Measurements from ENCODE around the gene SIKE1. TPM values are rescaled to one million over a fixed set of nuclear protein-coding genes. Genes with fewer than 3 reads are reported as not detected.
"Not testable (repeated sequence)": the region's sequence is repeated elsewhere in the genome, so short reads cannot be mapped to it uniquely, and the experiment has no call there.

The SIKE1 gene
- total RNA-seq = 26.7 and 43.4 TPM in 2 replicates
- 25.3 TPM for polyA plus RNA-seq (2012)

DNA sequence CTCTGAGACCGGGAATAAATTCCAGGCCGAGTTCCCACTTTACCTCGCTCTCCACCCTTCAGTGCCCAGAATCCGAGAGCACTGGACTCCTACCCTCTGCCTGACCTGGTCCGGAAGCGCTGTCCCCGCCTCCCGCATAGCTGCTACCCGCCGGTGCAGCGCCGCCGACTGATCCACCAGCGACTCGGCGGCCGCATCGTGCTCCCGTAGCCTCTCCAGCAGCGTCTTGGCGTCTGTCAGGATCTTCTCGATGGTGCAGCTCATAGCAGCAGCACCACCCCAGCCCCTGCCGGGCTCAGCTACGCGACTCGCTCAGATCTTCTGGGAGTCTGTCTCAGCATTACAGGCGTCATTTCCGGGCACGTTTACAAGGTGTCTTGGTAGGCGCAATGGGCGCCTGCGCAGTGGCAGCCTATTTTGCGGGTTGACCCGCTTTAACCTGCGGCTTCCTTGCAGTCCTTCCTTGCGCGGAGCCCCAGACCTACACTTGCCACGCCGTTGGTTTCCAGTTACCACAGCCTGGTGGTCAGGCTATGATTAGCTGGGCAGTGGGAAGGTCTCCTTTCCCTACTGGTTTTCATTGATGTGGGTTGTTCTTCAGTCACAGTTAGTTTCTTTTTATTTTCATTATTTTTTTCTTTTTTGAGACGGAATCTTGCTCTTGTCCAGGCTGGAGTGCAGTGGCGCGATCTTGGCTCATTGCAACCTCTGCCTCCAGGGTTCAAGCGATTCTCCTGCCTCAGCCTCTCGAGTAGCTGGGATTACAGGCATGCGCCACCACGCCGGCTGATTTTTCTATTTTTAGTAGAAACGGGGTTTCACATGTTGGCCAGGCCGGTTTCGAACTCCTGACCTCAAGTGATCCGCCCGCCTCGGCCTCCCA lies at the start of gene SIKE1:
Gene SIKE1 (minus strand): TSS at position 342 of the 883 bp plus-strand sequence. CDS start 78 bp downstream, at position 264.
- DNase-seq (ENCODE audit: low read depth) = peak; percentile 98

DNA sequence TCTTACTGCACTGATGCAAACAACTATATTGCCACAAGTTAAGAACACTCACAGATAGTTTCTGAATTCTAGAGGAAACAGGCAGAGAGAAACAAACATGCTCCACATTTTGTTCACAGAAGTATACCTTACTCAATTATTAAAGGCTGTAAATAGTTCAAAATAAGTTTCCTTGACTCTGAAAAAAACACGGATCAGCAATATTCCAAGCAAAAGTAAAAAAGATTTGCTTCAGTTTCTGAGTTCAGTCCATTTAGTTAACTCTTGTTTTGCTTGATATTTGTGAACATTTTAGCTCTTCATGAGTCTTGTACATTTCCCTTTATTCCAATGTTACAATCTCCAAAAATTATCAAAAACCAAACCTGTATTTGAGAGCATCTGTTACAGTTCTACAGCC lies 49.6 kb upstream of the SIKE1 start:
- not testable (repeated sequence) for DNase-seq (ENCODE audit: low read depth)

DNA sequence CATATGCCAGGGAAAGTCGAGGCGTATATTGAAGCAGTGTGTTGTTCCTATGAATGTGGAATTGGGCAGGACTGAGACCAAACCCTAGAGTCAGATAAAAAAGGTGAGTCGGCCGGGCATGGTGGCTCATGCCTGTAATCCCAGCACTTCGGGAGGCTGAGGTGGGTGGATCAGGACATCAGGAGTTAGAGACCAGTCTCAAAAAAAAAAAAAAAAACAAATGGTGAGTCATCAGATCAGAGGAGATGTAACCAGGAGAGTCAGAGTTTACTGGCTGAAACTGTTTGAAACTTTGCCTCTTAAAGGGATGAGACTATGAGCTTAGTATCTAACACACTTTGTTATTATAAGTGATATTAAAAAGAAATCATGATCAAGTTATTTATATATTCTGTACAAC lies 47.8 kb upstream of the SIKE1 start:
- DNase-seq (ENCODE audit: low read depth) = peak; percentile 30

DNA sequence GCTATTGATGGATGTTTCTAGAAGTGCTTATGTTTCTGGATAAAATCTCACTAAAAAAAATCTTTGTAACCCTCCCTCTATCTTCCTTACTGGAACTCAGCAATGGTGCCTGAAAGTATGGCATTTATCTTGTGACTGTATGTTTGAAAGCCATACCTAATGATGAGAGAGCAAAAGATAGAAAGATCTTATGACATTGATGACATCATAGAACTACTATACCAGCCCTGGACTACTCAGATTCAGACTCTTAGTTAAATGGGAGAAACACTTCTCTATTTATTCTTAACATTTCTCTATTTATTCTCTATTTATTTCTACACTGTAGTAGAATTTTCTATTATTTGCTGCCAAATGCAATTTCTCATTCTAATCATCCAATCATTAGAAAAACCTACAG lies 41.5 kb upstream of the SIKE1 start:
- no peak for DNase-seq (ENCODE audit: low read depth)

DNA sequence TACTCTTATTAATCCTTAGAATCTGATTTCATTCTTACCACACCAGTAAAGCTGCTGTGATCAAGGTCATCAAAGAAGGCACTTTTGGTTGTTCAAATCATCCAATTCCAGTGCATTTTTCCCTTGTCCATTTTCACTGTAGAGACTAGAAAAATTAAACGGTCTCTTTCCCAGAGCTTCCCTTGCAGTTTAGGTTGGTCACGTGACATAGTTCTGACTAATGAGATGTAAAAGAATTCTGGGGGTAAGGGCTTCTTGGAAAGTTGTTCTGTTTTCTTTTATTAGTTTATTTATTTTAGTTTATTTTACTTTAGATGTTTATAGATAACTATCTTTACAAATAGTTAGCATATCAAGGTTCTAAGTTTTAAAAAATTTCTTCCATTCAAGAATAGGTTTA lies 39.9 kb upstream of the SIKE1 start:
- no peak for DNase-seq (ENCODE audit: low read depth)

DNA sequence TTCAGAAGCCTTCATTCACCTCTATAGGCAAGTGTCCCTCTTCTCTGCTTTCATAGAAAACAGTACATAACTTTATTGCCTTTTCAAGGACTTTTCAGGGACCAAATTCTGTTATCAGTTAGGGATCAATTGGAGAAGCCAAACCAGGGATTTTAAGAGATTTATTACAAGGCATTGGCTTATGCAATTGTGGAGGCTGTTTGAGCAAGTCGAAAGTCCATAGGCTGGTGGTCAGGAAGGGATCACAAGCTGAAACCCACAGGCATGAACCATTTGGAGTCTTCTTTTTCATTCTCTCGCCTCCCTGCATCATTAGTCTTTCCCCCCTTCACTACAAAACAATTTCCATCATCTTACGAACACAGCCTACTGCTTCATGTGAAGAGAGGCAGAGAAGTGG lies 39.4 kb upstream of the SIKE1 start:
- DNase-seq (ENCODE audit: low read depth) = no peak

DNA sequence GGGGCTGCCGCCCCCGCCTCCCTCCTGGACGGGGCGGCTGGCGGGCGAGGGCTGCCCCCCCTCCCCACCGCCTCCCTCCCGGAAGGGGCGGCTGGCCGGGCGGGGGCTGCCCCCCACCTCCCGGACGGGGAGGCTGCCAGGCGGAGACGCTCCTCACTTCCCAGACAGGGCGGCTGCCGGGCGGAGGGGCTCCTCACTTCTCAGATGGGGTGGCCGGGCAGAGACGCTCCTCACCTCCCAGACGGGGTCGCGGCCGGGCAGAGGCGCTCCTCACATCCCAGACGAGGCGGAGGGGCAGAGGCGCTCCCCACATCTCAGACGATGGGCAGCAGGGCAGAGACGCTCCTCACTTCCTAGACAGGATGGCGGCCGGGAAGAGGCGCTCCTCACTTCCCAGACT lies 24.0 kb upstream of the SIKE1 start:
- DNase-seq (ENCODE audit: low read depth) = not testable (repeated sequence)

DNA sequence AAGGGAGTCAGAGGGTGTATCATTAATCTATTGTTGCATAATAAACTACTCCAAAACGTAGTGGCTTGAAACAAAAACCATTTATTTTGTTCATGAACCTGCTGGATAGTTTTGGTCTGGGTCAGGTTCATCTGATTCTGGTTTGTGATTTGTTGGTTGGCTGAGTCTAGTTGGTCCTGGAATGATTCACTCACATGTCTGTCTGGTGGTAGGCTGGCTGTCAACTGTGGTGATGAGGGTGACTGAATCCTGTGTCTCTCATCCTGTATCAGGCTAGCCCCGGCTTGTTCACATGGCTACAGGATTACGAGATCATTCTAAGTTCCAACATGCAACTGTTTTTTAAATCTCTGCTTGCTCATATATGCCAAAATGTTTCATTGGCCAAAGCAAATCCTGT lies 22.5 kb upstream of the SIKE1 start:
- DNase-seq (ENCODE audit: low read depth) = no peak

DNA sequence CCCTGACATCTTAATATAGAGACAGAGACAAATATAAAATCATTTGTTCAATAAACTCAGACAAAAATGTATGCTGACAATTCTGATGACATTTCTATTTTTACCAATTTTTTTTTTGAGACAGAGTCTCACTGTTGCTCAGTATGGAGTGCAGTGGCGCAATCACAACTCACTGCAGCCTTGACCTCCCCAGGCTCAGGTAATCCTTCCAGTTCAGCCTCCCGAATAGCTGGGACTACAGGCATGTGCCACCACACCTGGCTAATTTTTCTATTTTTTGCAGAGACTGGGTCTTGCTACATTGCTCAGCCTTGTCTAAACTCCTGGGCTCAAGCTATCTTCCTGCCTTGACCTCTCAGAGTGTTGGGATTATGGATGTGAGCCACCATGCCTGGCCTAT lies 13.6 kb upstream of the SIKE1 start:
- DNase-seq (ENCODE audit: low read depth) = no peak

DNA sequence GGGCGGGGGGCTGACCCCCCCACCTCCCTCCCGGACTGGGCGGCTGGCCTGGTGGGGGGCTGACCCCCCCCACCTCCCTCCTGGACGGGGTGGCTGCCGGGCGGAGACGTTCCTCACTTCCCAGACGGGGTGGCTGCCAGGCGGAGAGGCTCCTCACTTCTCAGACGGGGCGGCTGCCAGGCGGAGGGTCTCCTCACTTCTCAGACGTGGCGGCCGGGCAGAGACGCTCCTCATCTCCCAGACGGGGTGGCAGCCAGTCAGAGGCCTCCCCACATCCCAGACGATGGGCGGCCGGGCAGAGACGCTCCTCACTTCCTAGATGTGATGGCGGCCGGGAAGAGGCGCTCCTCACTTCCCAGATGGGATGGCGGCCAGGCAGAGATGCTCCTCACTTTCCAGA lies 10.1 kb upstream of the SIKE1 start:
- not testable (repeated sequence) for DNase-seq (ENCODE audit: low read depth)

DNA sequence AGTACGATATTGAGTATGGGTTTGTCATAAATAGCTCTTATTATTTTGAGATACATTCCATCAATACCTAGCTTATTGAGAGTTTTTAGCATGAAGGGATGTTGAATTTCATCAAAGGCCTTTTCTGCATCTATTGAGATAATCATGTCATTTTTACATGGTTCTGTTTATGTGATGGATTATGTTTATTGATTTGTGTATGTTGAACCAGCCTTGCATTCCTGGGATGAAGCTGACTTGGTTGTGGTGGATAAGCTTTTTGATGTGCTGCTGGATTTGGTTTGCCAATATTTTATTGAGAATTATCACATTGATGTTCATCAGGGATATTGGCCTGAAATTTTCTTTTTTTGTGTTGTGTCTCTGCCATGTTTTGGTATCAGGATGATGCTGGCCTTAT lies 6.0 kb upstream of the SIKE1 start:
- not testable (repeated sequence) for DNase-seq (ENCODE audit: low read depth)

DNA sequence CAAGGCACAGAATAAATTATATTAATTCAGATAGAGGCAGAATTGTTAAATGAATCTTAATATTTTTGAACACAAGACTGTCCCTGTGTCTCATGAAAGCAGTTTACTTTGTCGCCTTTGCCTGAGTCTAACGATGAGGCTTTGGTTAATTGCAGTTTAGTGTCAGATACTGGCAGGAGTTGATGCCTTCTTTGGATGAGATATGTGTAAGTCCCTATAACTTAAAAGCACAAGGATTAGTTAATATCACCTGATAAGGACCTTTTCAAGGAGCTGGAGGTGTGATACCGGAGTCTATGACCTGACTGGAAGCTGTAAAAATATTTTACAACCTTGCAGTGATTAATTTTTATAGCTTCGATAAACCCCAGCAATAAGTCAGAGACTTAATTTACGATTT lies 2.0 kb upstream of the SIKE1 start:
- no peak for DNase-seq (ENCODE audit: low read depth)

DNA sequence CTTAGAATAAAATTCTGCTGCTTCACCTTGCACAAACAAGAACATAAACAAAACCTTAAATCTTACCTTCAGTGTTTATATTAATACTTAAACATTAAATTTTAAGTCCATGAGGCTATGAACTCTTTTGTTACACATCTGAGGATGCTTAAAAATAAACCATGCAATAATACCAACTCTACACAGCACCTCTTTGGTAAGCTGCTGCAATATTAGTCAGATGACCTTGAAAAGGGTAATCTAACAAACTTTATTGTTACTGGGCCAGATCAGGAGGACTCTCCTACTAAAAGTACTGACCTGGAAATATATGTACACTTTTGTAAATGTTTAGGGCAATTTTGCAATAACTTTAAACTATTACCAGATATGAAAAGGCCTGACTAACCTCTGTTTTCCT lies 763 bp downstream of the SIKE1 start:
- no peak for DNase-seq (ENCODE audit: low read depth)

DNA sequence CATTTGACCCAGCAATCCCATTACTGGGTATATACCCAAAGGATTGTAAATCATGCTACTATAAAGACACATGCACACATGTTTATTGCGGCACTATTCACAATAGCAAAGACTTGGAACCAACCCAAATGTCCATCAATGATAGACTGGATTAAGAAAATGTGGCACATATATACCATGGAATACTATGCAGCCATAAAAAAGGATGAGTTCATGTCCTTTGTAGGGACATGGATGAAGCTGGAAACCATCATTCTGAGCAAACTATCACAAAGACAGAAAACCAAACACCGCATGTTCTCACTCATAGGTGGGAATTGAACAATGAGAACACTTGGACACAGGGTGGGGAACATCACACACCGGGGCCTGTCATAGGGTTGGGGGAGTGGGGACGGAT lies 3.8 kb downstream of the SIKE1 start:
- not testable (repeated sequence) for DNase-seq (ENCODE audit: low read depth)

DNA sequence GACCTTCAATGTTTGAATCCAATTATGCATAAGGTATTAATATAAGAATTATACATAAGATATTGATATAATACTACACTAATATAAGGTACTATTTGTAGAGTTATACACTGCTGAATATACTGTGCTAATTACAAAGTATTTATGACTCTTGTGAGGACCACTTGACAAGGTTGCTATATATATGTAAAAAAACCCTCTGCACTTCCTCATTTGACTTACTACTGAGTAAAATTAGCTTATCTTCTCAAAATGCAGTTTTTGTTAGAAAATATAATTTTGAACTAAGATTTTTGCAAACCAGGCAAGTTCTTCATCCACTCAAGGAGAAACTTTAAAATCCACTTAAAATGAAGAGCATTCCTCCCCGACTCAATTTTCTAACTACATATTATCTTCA lies 8.5 kb downstream of the SIKE1 start:
- no peak for DNase-seq (ENCODE audit: low read depth)

DNA sequence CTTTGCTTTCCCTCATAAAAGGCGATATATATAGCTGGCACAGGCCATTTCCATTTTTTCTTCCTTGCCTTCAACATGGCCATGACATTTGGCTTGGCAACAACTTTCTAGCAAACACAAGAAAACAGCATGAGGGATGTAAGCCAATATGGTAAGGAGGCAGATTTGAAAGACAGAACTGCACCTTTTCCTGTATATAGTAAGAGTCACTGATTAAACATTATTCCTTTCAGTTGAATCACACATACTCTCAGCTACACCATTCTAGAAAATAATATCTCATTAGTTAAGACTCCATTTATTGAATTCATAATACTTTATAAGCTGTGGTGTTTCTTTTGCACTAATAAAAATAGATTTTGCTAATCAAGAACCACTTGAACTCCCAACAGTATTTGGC lies 9.5 kb downstream of the SIKE1 start:
- no peak for DNase-seq (ENCODE audit: low read depth)

DNA sequence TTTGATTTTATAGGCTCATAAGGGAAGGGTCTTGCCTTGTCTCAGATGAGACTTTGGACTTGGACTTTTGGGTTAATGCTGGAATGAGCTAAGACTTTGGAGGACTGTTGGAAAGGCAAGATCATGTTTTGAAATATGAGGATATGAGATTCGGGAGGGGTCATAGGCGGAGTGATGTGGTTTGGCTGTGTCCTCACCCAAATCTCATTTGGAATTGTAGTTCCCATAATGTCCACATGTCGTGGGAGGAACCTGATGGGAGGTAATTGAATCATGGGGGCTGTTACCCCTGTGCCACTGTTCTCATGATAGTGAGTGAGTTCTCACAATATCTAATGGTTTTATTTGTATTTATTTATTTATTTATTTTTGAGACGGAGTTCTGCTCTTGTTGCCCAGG lies 15.8 kb downstream of the SIKE1 start:
- no peak for DNase-seq (ENCODE audit: low read depth)

DNA sequence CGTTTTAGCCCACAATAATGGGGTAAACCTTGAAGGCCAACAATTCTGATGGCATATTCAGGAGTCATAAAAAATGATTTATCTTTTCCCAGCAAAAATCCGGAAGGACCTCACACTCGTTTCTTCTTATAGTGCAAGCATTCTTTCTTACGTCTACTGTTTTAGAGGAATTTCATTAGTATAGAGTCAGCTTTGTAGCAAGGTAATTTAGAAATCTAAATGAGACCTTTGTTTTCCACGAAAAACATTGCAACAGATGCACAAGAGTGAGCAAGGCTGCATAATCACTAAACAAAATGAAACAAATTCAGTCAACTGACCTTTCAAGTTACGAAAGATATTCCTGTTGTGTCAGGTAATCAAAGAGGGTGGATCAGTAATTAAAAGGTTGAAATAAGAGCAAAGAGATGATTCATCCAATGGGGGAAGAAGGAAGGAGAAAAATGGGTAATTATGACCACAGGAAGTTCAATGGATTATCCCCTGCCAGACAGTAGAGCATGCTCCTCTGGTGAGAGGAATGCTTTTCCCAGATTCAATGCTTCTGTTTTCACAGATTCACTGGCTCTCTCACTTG lies 22.1 kb downstream of the SIKE1 start:
- peak; percentile 24 for DNase-seq (ENCODE audit: low read depth)

DNA sequence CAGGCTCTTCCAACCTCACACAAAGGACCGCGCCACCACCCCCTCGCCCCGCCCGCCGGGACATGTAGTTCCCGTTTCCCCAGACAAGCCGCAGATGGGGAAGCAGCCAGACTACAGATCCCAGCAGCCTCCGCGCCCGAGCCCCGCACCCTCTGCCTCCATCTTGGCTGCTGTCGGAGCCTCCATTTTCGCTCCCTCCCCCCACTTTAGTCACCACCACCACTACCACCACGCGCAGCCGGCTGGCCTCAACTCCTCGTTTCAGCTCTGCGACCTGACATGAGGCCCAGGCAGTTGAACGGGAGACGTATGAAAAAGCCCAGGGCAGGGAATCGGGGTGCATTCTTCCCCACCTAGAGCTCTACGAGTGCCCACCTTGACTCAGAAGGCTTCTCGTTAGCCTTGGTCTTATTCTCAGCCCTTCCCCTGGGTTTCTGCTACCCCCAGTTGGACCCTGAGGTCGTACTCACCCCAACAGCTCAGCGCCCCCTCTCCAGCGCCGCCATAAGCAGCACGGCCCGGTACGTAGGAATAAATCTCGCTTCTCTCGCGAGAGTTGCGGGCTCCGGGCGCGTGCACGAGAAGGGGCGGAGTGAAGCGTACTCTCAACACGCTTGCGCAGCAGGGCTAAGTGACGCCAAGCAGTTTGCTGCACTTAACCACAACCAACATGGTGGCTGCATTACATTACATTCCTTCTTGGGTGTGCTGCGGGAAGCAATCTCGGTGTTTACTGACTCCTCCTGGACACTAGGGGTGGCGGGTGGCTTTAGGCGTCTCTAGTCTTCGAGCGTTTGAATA lies 22.8 kb downstream of the SIKE1 start, which contains the start of gene CSDE1:
Gene CSDE1 (minus strand): TSS at position 530 of the 801 bp plus-strand sequence. CDS start 18,094 bp downstream, outside the sequence.
- DNase-seq (ENCODE audit: low read depth) = peak; percentile 99

DNA sequence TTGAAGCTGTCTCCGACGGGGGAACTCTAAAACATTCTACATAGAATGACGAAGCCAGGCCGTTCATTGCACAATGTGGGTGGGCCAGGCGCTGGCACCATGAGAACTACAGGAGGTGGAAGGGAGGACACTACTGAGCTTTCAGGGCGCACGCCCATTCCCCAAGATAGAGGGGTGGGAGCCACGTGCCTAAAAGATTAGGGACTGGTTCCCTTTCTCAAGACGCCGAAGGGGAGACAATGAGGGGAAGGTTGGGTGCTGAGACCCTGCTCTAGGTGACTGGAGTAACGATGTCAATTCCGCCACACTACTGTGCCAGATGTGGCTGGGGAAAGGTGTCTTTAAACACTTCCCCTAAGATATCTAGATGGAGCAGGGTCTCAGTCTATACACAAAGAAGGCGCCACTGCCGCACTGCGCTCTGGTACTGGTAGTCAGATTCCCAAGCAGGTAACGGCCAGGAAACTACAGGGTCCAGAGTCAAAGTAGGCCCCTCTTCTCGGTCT lies 23.5 kb downstream of the SIKE1 start:
- DNase-seq (ENCODE audit: low read depth) = peak; percentile 49

All from myocyte (in vitro differentiated cells).